Natural killer cell (primary cell): Measurements from ENCODE around the gene KDM4B. TPM values are rescaled to one million over a fixed set of nuclear protein-coding genes. Genes with fewer than 3 reads are reported as not detected.

Source experiments
- ATAC-seq, 3 donors: fragments of 150-1000 bp in 2 of 3; fragments of 200-7000 bp in 1 of 3; cut with Tn5 transposase; 1 replicate in 1 of 3; 2 replicates in 2 of 3; pipeline ENCODE4 v1.10.0; 2021; ENCODE audit warnings: mild to moderate bottlenecking in 2 of 3, moderate library complexity in 2 of 3
- DNase-seq, 2 donors: peaks; one replicate each; pipeline versions ENCODE4 v3.0.0 to v3.0.0-alpha.2; 2013 to 2021; ENCODE audit warnings: mixed read lengths in 1 of 2
- H3K27ac ChIP-seq: one replicate; pipeline ENCODE4 v1.5.1; 2013; ENCODE audit warnings: mild to moderate bottlenecking, low read length
- H3K27me3 ChIP-seq: one replicate; pipeline ENCODE4 v1.6.1; 2013; ENCODE audit warnings: low read length; ENCODE audit not compliant: control insufficient read depth, insufficient read depth
- H3K36me3 ChIP-seq: one replicate; pipeline ENCODE4 v1.6.1; 2013; ENCODE audit warnings: low read length; ENCODE audit not compliant: control insufficient read depth, insufficient read depth
- H3K4me1 ChIP-seq: one replicate; pipeline ENCODE4 v1.6.1; 2013; ENCODE audit warnings: low read length; ENCODE audit not compliant: control insufficient read depth, insufficient read depth
- H3K4me3 ChIP-seq: one replicate; pipeline ENCODE4 v1.5.1; 2013; ENCODE audit warnings: low read length
- H3K9me3 ChIP-seq: one replicate; pipeline ENCODE4 v1.6.1; 2013; ENCODE audit warnings: low read length; ENCODE audit not compliant: control insufficient read depth, insufficient read depth
- H3K27ac Mint-ChIP-seq, 2 donors: one replicate each; pipeline ENCODE4 v1.8.0; 2022; ENCODE audit warnings: mild to moderate bottlenecking in 2 of 2, mixed read lengths in 2 of 2, moderate library complexity in 1 of 2
- H3K27me3 Mint-ChIP-seq, 2 donors: one replicate each; pipeline ENCODE4 v1.8.0; 2022; ENCODE audit warnings: low read depth in 2 of 2, mixed read lengths in 2 of 2
- H3K36me3 Mint-ChIP-seq: one replicate; pipeline ENCODE4 v1.8.0; 2022; ENCODE audit warnings: mixed read lengths
- H3K4me1 Mint-ChIP-seq, 2 donors: one replicate each; pipeline ENCODE4 v1.8.0; 2022; ENCODE audit warnings: mixed read lengths in 2 of 2
- H3K4me3 Mint-ChIP-seq: one replicate; pipeline ENCODE4 v1.8.0; 2022; ENCODE audit warnings: mild to moderate bottlenecking, moderate library complexity, mixed read lengths
- H3K9me3 Mint-ChIP-seq, 2 donors: one replicate each; pipeline ENCODE4 v1.8.0; 2022; ENCODE audit warnings: mixed read lengths in 2 of 2
- CTCF ChIP-seq: fragments of 200-600 bp; IDR thresholded peaks from one replicate; pipeline ENCODE4 v1.8.0; 2022; ENCODE audit warnings: antibody characterized with exemption
- WGBS: methylation state at CpG from one replicate; pipeline ENCODE4 v1.1.7; 2013; ENCODE audit warnings: missing lambda C conversion rate; ENCODE audit not compliant: insufficient coverage; 5-methylcytosine and 5-hydroxymethylcytosine counted together
- intact Hi-C: fragments of 100-400 bp; cut with micrococcal nuclease; formaldehyde crosslinking; loops from one replicate; pipeline ENCODE4 v1.14.2; 2022
- total RNA-seq, 4 donors: library from RNA; stranded (reverse); fragments of 120-200 nt in 1 of 4; gene quantifications; one replicate each; pipeline versions ENCODE4 v1.2.3 to v1.2.4, GENCODE V29; 2013 to 2022

Gene KDM4B
- total RNA-seq, 3 donors from 2014 or later (not counting 1 experiment from before 2014, with no cell fraction given), result 68.0 to 73.5 (median 68.1) TPM

- Histone ChIP-seq H3K4me3 (no peak overlapping the region), H3K27me3 (no peaks in the 10 kb centered on the region), H3K4me1 (no peaks in the 10 kb centered on the region), H3K27ac (no peak overlapping the region), H3K9me3 (peaks cover 11% of the 10 kb centered on the region), H3K36me3 (peaks cover 13% of the 10 kb centered on the region)
- Mint-ChIP-seq H3K27ac (no peak overlapping the region), H3K36me3 (peaks cover 8% of the 10 kb centered on the region), H3K27me3 (no peaks in the 10 kb centered on the region), H3K4me1 (peaks cover under 1 to 6% of the 10 kb centered on the region in 2 donors), H3K4me3 (no peak overlapping the region), H3K9me3 (peaks cover 0 to 4% of the 10 kb centered on the region in 2 donors)
- ATAC-seq (no peak), DNase-seq (no peak)
- TF ChIP-seq CTCF, result no peak
- intact Hi-C loops, result no loop called here
- 94% methylated on average over 19 of the region's 19 CpGs for WGBS
Observed at GRCh38 chr19:5064896-5065295, 96.0 kb downstream of the KDM4B start.

- Mint-ChIP-seq H3K36me3 (peaks cover 8% of the 10 kb centered on the region), H3K9me3 (peaks cover 0 to 4% of the 10 kb centered on the region in 2 donors), H3K4me1 (peaks cover 8 to 14% of the 10 kb centered on the region in 2 donors), H3K27me3 (no peaks in the 10 kb centered on the region), H3K27ac (no peak overlapping the region), H3K4me3 (no peak overlapping the region)
- H3K27ac ChIP-seq, result no peak overlapping the region
- DNase-seq (no peak), ATAC-seq (no peak)
- intact Hi-C loops, result no loop called here
- H3K27me3 ChIP-seq, result no peaks in the 10 kb centered on the region
- H3K4me3 ChIP-seq, result no peak overlapping the region
- TF ChIP-seq CTCF, result no peak
- peaks cover 11% of the 10 kb centered on the region for H3K9me3 ChIP-seq
- WGBS, result 95% methylated on average over 24 of the region's 24 CpGs
- H3K36me3 ChIP-seq, result peaks cover 13% of the 10 kb centered on the region
- peaks cover 5% of the 10 kb centered on the region for H3K4me1 ChIP-seq
Observed at GRCh38 chr19:5065663-5066093, 96.8 kb downstream of the KDM4B start.

- Histone ChIP-seq H3K4me3 (no peak overlapping the region), H3K27ac (no peak overlapping the region), H3K9me3 (peaks cover 11% of the 10 kb centered on the region), H3K27me3 (no peaks in the 10 kb centered on the region), H3K36me3 (peaks cover 13% of the 10 kb centered on the region), H3K4me1 (peaks cover 16% of the 10 kb centered on the region)
- no peak for DNase-seq
- Mint-ChIP-seq H3K9me3 (peaks cover 0 to 4% of the 10 kb centered on the region in 2 donors), H3K4me3 (no peak overlapping the region), H3K27me3 (no peaks in the 10 kb centered on the region), H3K27ac (no peak overlapping the region), H3K4me1 (peaks cover 15 to 23% of the 10 kb centered on the region in 2 donors), H3K36me3 (peaks cover 8% of the 10 kb centered on the region)
- TF ChIP-seq CTCF, result no peak
- WGBS, result 96% methylated on average over 14 of the region's 14 CpGs
- intact Hi-C loops, result no loop called here
- ATAC-seq, result no peak
Observed at GRCh38 chr19:5066768-5067167, 97.9 kb downstream of the KDM4B start.

GRCh38 chr19:5067678-5068077 lies 98.8 kb downstream of the KDM4B start:
- H3K4me1 ChIP-seq, result peaks cover 25% of the 10 kb centered on the region
- H3K4me1 Mint-ChIP-seq, result peaks cover 15 to 29% of the 10 kb centered on the region in 2 donors
- H3K27me3 ChIP-seq, result no peaks in the 10 kb centered on the region
- 94% methylated on average over 12 of the region's 12 CpGs for WGBS
- H3K9me3 ChIP-seq, result peaks cover 4% of the 10 kb centered on the region
- peaks cover 0 to 4% of the 10 kb centered on the region in 2 donors for H3K9me3 Mint-ChIP-seq
- H3K36me3 Mint-ChIP-seq, result peaks cover 8% of the 10 kb centered on the region
- no peak overlapping the region for H3K27ac Mint-ChIP-seq
- intact Hi-C loops, result no loop called here
- peaks cover 14% of the 10 kb centered on the region for H3K36me3 ChIP-seq
- TF ChIP-seq CTCF, result no peak
- DNase-seq (no peak), ATAC-seq (no peak)
- no peaks in the 10 kb centered on the region for H3K27me3 Mint-ChIP-seq
- no peak overlapping the region for H3K4me3 ChIP-seq
- no peak overlapping the region for H3K4me3 Mint-ChIP-seq
- no peak overlapping the region for H3K27ac ChIP-seq
